Middle frontal gyrus (tissue), 1 donor: ENCODE results near the gene LRRTM4.
"Not testable (repeated sequence)": the region's sequence is repeated elsewhere in the genome, so short reads cannot be mapped to it uniquely, and the experiment has no call there.

Experiments
- DNase-seq: peaks from one replicate; pipeline ENCODE4 v3.0.0-alpha.2; 2015; ENCODE audit warnings: low spot score; ENCODE audit errors: extremely low spot score

Gene LRRTM4

GRCh38 chr2:77179297-77179696 lies 342.9 kb downstream of the LRRTM4 start:
- no peak for DNase-seq

- not testable (repeated sequence) for DNase-seq
These were observed 346.9 kb downstream of the LRRTM4 start for GRCh38 chr2:77175266-77175780.

DNA sequence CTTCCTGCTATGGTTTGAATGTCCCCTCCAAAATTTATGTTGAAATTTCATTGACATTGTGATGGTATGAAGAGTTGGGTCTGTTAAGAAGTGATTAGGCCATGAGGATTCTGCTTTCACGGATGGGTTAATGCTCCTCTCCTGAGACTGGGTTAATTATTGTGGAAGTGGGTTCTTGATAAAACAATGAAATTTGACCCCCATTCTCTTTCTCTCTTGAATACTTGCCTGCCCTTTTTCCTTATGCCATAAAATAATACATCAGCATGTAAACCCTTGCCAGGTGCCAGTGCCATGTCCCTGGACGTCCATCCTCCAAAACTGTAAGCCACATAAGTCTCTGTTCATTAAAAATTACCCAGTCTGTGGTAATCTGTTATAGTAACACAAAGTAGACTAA lies 352.8 kb downstream of the LRRTM4 start:
- DNase-seq = no peak

DNA sequence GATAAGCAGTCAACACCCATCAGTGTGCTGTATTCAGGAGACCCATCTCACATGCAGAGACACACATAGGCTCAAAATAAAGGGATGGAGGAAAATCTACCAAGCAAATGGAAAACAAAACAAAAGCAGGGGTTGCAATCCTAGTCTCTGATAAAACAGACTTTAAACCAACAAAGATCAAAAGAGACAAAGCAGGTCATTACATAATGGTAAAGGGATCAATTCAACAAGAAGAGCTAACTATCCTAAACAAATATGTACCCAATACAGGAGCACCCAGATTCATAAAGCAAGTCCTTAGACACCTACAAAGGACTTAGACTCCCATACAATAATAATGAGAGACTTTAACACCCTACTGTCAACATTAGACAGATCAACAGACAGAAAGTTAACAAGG lies 358.2 kb downstream of the LRRTM4 start:
- not testable (repeated sequence) for DNase-seq

- DNase-seq = no peak
These were observed 361.2 kb downstream of the LRRTM4 start for GRCh38 chr2:77161009-77161408.

DNA sequence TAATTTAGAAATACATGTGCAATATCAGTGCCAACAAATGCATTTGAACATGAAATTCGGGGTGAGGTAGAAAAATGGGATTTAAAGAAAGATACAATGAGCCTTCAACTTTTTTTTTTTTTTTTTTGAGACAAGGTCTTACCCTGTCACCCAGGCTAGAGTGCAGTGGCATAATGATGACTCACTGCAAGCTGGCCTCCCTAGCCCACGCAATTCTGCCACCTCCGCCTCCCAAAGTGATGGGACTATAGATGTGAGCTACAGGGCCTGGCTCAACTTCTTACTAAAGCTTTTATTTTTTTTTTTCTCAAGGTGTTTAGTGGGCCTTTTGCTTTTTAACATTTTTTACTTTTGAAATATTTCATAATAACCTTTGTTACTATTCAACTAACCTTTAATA lies 365.6 kb downstream of the LRRTM4 start:
- no peak for DNase-seq

- DNase-seq = no peak
These were observed 366.7 kb downstream of the LRRTM4 start for GRCh38 chr2:77155511-77155910.

DNA sequence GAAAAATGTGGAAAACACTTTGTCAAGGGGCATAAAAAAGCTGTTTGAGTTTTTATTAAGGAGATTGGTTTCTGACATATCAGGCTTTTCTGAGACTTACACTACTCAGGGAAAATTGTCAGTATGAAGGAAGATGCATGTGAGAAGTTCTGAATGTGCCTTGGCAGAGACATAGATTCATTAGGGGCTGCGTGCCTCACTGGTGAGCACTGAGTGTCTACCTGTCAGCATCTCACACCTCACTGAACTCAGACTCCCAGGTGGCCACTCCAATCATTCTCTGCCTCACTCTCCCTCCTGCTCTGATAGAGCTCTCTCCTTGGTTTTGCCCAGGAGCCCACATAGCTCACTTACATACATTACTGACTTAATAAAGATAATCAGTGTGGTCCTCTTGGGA lies 372.6 kb downstream of the LRRTM4 start:
- DNase-seq = no peak

GRCh38 chr2:77147153-77147552 lies 375.0 kb downstream of the LRRTM4 start:
- DNase-seq = no peak

DNA sequence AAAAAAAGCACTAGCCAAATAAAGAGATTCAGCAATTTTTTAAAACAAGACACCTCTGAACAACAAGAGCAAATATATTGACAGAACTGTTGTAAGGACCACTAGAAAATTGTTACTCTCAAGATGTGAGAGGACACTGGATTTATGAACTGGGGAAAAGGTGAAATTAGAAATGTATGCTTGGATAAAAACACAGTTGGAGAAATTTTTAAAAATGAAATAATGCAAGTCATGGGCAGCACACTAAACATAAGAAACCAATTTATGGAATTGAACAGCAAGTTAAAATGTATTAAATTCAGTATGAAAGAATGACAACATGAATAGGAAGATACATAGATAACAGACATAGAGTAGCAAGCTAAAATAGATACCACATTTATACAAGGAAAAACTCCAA lies 377.4 kb downstream of the LRRTM4 start:
- DNase-seq = no peak

DNA sequence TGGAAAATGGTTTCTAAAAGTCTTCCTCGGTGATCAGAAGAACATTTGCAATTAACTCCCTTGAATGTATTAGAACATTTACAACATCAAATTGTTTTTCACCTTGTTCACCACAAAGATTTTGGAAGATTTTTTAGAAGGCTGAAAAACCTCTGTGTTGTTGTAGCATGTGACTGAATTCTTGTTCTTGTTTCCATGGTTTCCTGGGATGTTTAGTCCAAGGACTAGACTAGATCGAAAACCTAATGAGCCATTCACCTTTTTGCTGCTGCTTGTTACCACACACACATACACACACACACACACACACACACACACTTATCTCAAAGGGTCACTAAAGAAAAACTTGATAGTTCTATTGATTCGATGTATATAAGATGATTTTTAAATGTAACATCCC lies 380.0 kb downstream of the LRRTM4 start:
- DNase-seq = no peak

DNA sequence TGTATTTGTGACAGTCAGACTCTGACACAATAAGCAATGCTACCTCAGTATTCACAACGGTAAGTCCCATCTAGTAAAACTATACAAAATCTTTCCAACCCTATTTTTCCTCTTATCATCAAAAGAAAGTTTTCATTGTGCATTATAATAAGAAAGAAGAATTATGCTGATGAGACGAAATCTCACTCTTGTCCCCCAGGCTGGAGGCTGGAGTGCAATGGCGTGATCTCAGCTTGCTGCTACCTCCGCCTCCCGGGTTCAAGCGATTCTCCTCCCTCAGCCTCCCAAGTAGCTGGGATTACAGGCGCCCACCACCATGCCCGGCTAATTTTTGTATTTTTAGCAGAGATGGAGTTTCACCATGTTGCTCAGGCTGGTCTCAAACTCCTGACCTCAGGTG lies 393.7 kb downstream of the LRRTM4 start:
- not testable (repeated sequence) for DNase-seq

GRCh38 chr2:77127345-77127744 lies 394.8 kb downstream of the LRRTM4 start:
- DNase-seq = no peak

- DNase-seq = no peak
These were observed 400.7 kb downstream of the LRRTM4 start for GRCh38 chr2:77121518-77121917.

DNA sequence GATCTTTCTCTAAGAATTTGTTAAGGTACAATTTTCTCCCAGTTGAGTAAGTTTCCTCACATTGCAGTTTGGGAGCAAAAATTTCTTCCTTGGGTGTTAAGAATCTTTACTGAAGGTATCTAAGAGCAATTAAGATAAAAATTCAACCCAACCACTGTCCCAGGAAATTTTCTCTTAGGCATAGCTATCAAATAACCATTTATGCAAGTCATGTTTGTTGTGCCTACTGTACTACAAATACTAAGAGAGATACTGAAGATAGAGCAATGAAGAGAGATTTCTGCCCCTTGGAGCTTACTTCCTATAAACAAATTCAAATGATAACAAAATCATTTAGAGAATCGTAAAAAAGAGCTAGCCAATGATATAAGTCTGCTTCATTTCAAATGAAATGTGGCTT lies 402.8 kb downstream of the LRRTM4 start:
- no peak for DNase-seq

DNA sequence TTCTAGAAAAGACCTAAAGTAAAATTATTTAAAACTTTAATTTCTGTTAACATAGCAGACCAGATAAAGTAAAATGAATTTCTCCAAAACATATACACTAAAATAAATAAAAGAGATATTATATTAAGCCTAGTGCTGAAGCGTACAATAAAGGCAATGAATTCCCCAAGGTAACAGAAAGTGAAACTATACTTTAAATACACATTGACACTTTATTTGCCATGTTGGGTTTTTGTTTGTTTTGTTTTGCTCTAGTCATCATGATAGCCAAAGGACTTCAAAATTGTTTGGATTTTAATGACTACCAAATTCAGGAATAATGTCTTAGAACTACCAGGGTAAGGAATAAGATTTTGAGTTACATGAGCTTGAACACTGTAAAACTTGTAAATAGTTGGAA lies 413.3 kb downstream of the LRRTM4 start:
- DNase-seq = no peak

DNA sequence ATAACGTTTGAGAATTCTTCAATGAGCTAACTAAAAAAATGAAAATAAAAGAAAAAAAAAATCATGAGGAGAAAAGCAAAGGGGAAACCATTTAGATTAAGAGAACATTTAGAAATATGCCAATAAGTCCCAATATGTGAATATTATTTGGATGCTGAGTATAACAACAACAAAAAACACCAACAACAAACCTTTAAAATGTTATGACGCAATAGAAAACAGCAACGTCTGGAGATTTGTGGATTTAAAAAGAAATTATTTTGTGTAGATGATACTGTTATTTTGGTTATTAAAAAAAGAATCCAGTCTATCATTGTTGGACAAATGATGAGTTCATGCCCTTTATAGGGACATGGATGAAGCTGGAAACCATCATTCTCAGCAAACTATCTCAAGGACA lies 417.2 kb downstream of the LRRTM4 start:
- no peak for DNase-seq

DNA sequence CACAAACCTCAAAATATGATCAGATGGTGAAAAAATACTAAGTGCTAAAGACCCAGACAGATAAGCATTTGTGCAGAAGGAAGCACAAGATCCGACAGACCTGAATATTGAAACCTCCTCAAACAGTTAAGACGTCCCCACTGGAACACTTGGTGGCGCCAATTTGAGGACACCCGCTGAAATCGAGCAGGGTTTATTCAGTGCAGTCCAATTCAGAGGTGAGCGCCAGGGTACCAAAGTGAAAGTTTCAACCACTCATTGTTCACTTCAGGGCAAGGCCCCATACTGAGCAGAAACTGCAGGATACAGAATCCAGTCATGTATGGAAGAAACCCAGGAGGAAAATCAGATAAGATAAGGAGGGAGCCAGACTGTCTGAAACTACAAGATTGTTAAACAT lies 417.6 kb downstream of the LRRTM4 start:
- DNase-seq = no peak

DNA sequence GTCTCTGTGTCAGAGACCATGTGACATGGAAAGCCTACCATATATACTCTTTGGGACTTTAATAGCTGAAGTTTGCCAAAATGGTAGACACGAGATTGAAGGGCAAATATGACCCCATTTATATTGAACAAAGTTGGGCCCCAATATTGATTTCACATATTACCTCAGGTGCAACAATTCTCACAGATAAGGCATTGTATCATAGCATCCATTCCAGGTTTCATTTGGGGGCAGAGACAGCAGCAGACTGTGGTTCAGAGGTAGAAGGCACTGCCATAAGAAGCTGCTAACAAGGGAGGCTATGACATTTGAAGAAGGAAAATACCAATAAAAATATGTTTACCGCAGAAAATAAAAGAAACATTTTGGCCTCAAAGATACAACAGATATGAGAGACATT lies 419.2 kb downstream of the LRRTM4 start:
- DNase-seq = no peak

DNA sequence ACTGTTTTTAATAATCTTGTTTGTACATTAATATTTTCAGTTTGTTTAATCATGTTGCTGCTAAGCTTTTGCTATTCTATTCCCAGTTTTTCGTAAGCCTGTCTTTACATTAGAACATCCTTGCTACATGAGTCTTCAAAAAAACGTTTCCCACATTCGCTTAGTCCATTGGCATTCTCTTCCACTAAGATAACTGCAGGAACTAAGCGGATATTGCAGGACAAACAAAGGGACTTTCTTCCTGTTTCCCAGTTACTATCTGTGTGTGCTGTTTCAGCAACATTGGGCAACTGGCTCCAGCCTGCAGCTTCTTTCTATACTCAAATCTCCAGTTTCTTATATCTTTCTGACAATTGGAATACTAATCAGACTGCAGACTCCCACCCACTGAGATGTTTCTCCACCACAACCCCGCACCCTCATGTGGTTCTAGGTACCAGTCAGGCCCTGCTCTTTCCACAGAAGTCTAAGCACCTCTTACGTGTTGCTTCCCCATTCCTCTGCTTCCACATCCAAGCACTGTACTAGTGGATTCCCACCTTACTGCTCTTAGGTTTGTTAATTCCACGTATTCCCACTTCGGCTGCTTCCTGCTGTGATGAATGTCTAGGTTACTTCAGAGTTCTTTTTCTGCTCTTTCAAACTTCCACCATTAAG lies 420.3 kb downstream of the LRRTM4 start:
- DNase-seq = no peak

GRCh38 chr2:77099961-77100360 lies 422.2 kb downstream of the LRRTM4 start:
- no peak for DNase-seq

GRCh38 chr2:77095525-77095924 lies 426.7 kb downstream of the LRRTM4 start:
- not testable (repeated sequence) for DNase-seq

- DNase-seq = no peak
These were observed 427.1 kb downstream of the LRRTM4 start for GRCh38 chr2:77095096-77095495.

DNA sequence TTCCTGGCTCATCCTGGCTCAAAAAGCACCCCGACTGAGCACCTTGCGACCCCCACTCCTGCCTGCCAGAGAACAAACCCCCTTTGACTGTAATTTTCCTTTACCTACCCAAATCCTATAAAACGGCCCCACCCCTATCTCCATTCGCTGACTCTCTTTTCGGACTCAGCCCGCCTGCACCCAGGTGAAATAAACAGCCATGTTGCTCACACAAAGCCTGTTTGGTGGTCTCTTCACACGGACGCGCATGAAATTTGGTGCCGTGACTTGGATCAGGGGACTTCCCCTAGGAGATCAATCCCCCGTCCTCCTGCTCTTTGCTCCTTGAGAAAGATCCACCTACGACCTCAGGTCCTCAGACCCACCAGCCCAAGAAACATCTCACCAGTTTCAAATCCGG lies 433.8 kb downstream of the LRRTM4 start:
- not testable (repeated sequence) for DNase-seq
